Measurements from ENCODE around the gene KRTAP10-11. TPM values are rescaled to one million over a fixed set of nuclear protein-coding genes. Genes with fewer than 3 reads are reported as not detected.
"Not testable (repeated sequence)": the region's sequence is repeated elsewhere in the genome, so short reads cannot be mapped to it uniquely, and the experiment has no call there.

The KRTAP10-11 gene, protein sequence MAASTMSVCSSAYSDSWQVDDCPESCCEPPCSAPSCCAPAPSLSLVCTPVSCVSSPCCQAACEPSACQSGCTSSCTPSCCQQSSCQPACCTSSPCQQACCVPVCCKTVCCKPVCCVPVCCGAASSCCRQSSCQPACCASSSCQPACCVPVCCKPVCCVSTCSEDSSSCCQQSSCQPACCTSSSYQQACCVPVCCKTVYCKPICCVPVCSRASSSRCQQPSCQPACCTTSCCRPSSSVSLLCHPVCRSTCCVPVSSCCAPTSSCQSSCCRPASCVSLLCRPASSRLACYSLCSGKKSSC
- not detected for total RNA-seq

DNA sequence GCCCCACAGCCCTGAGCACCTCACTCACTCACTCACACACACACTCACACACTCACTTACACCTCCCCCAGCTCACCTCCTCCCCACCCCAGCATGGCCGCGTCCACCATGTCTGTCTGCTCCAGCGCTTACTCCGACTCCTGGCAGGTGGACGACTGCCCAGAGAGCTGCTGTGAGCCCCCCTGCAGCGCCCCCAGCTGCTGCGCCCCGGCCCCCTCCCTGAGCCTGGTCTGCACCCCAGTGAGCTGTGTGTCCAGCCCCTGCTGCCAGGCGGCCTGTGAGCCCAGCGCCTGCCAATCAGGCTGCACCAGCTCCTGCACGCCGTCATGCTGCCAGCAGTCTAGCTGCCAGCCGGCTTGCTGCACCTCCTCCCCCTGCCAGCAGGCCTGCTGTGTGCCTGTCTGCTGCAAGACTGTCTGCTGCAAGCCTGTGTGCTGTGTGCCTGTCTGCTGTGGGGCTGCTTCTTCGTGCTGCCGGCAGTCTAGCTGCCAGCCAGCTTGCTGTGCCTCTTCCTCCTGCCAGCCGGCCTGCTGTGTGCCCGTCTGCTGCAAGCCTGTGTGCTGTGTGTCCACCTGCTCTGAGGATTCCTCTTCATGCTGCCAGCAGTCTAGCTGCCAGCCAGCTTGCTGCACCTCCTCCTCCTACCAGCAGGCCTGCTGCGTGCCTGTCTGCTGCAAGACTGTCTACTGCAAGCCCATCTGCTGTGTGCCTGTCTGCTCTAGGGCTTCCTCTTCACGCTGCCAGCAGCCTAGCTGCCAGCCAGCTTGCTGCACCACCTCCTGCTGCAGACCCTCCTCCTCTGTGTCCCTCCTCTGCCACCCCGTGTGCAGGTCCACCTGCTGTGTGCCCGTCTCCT lies at the start of gene KRTAP10-11:
Gene KRTAP10-11, plus strand, starts transcription at position 49 of the 856 bp plus-strand sequence. Its CDS starts 45 bp downstream, at position 94.
- CTCF ChIA-PET, H3K4me1 Mint-ChIP-seq, H3K4me3 Mint-ChIP-seq, ATAC-seq, H3K27me3 Mint-ChIP-seq, DNase-seq, H3K27ac Mint-ChIP-seq: not testable (repeated sequence)
- peaks cover 29% of the 10 kb centered on the region for H3K9me3 Mint-ChIP-seq (ENCODE audit: low read depth)
- H3K36me3 Mint-ChIP-seq = peaks cover 13% of the 10 kb centered on the region

DNA sequence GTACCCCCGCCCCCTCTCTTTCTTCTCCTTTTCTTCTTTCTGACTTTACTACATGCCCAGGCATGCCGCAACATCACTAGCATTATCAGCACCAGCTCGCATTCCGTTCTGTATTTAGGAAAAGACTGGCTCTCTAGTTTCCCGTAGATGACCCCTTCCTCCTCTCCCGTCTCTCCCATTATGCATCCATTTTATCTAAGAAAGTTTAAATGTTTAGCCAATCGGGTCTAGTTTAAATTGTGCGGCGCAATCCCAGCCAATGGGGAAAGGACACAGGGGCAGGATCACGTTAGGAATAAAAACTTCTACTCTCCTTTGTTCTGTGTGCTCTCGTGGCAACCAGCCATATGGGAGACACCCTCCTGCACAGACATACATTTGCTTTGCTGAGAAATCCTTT lies 48.2 kb upstream of the KRTAP10-11 start:
- H3K4me3 Mint-ChIP-seq = no peak overlapping the region
- H3K27me3 Mint-ChIP-seq = peaks cover 2% of the 10 kb centered on the region
- CTCF ChIA-PET = no interaction called here
- H3K9me3 Mint-ChIP-seq (ENCODE audit: low read depth) = no peaks in the 10 kb centered on the region
- ATAC-seq (no peak), DNase-seq (no peak)
- no peaks in the 10 kb centered on the region for H3K36me3 Mint-ChIP-seq
- no peak overlapping the region for H3K27ac Mint-ChIP-seq
- no peaks in the 10 kb centered on the region for H3K4me1 Mint-ChIP-seq

DNA sequence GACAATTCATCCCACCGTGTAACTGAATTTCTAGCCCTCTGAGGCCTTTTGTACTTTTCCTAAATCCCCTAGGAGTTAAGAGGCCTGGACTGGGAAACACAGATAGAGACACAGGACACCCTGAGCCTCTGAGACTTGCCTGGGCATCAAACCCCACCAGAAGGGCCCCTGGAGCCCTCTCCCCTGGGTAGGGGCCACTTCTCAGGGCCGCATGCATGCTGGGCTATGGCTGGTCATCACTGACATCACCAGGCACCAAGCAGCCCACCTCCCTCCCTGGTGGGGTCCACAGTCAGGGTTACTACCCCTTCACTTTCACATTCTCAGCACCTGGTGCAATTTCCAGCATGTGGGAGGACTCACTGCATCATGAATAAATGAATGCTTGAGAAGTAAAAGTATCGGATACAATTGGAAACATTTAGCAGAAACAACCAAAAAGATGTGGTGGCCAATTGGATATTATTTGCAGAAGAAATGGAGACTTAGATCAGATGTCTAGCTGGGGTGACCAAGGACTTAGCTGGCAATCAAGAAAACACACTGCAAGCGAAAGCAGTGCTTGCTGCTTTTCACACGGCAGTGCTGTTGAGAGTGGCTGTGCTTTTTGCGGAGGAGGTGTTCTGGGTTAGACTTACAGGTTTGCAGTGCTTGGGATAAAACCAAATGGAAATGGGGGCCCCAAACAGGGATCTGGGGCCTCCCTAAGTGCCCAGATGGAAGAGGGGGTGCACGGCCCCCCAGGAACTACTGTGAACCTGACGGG lies 46.8 kb upstream of the KRTAP10-11 start:
- H3K27ac Mint-ChIP-seq = no peak overlapping the region
- H3K27me3 Mint-ChIP-seq = peaks cover 10% of the 10 kb centered on the region
- no peaks in the 10 kb centered on the region for H3K9me3 Mint-ChIP-seq (ENCODE audit: low read depth)
- ATAC-seq (no peak), DNase-seq (no peak)
- CTCF ChIA-PET = no interaction called here
- H3K4me1 Mint-ChIP-seq = no peaks in the 10 kb centered on the region
- H3K4me3 Mint-ChIP-seq = no peak overlapping the region
- no peaks in the 10 kb centered on the region for H3K36me3 Mint-ChIP-seq

DNA sequence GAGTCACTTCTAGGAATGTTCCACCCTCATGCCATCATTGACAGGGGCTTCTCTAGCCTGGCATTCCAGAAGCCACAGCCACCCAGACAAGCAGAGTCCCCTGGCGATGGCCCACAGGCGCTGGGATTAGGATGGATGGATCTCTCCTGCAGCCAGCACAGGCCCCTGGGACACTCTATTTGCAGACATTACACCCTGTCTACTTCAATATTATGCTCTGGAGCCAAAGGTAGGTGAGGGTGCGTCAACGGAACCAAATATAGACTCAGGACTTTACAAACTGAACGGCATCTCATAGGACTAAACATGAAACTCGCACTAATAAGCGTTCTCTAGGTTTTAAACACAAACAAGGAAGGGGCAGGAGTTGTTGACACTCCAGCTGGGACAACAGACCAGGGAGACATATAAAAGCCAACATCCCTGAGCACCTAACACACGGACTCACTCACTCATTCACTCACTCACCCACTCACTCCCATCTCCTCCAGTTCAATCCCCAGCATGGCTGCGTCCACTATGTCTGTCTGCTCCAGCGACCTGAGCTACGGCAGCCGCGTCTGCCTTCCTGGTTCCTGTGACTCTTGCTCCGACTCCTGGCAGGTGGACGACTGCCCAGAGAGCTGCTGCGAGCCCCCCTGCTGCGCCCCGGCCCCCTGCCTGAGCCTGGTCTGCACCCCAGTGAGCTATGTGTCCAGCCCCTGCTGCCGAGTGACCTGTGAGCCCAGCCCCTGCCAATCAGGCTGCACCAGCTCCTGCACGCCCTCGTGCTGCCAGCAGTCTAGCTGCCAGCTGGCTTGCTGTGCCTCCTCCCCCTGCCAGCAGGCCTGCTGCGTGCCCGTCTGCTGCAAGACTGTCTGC lies 45.9 kb upstream of the KRTAP10-11 start, which contains the start of gene KRTAP10-7:
Gene KRTAP10-7, plus strand, starts transcription at position 480 of the 861 bp plus-strand sequence. Its CDS starts 25 bp downstream, at position 505.
- CTCF ChIA-PET; H3K9me3 Mint-ChIP-seq (ENCODE audit: low read depth); H3K4me3 Mint-ChIP-seq; DNase-seq; H3K4me1 Mint-ChIP-seq; H3K36me3 Mint-ChIP-seq; ATAC-seq; H3K27ac Mint-ChIP-seq: not testable (repeated sequence)
- H3K27me3 Mint-ChIP-seq = peaks cover 19% of the 10 kb centered on the region

DNA sequence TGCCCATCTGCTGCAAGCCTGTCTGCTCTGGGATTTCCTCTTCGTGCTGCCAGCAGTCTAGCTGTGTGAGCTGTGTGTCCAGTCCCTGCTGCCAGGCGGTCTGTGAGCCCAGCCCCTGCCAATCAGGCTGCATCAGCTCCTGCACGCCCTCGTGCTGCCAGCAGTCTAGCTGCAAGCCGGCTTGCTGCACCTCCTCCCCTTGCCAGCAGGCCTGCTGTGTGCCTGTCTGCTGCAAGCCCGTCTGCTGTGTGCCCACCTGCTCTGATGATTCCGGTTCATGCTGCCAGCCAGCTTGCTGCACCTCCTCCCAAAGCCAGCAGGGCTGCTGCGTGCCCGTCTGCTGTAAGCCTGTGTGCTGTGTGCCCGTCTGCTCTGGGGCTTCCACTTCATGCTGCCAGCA lies 45.1 kb upstream of the KRTAP10-11 start:
- CTCF ChIA-PET; H3K4me3 Mint-ChIP-seq; DNase-seq; H3K36me3 Mint-ChIP-seq; ATAC-seq; H3K9me3 Mint-ChIP-seq (ENCODE audit: low read depth); H3K4me1 Mint-ChIP-seq; H3K27ac Mint-ChIP-seq: not testable (repeated sequence)
- peaks cover 24% of the 10 kb centered on the region for H3K27me3 Mint-ChIP-seq

DNA sequence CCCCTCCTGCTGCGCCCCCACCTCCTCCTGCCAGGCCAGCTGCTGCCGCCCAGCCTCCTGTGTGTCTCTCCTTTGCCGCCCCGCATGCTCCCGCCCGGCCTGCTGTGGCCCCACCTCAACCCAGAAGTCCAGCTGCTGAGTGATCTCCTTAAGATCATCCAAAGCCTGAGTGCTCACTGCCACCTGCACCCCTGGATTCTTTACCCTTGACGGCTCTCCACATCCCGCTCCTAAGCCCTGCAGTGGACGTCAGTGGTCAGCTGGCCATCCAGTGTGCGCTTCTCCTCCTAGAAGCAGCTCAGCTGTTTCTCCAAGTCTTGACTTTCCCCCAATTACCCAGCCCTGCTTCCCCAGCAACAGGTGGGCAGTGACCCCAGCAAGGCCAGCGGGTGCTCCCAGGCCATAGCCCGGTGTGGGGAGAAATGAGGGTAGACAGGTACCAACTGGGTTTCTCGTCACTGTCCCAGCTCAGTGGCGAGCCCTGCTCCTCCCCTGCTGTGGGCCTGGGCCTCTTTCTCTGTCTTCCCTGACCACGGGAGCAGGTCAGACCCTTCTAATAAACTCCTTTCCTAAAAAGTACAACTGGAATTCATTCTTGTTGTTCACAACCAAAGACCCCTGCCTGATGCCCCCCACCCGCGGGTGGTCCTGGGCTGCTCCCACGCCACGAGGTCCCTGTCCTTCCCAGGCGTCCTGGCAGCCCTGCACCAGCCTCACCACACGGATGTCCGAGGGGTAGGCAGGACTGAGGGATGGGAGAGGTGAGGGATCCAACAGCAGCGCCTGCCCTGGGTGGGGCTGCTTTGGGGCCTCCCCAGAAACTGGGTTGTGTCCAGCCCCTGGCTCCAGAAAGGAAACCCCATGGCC lies 44.4 kb upstream of the KRTAP10-11 start:
- DNase-seq (no peak), ATAC-seq (no peak)
- no peaks in the 10 kb centered on the region for H3K9me3 Mint-ChIP-seq (ENCODE audit: low read depth)
- no peak overlapping the region for H3K4me3 Mint-ChIP-seq
- no peaks in the 10 kb centered on the region for H3K4me1 Mint-ChIP-seq
- H3K27ac Mint-ChIP-seq = no peak overlapping the region
- no peaks in the 10 kb centered on the region for H3K36me3 Mint-ChIP-seq
- peaks cover 27% of the 10 kb centered on the region for H3K27me3 Mint-ChIP-seq
- CTCF ChIA-PET = no interaction called here

DNA sequence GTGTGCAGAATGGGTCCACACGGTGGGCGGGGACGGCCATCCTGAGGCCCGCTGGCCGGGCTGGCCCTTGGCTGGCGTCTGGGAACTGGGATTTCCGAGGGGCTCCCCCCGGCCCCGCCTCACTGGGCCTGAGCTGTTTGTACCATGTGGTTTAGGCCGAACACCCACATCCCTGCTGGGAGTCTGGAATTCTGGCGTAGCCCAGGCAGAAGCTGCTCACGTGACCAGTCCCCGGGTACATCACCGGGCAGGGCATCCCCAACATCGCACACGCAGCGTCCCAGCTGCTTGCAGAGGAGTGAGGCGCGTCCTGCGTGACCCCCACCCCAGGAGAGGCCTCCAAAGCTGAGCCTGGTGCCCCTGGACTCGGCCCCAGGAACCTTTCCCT lies 43.8 kb upstream of the KRTAP10-11 start:
- no peak for ATAC-seq
- no peaks in the 10 kb centered on the region for H3K36me3 Mint-ChIP-seq
- CTCF ChIA-PET = no interaction called here
- H3K4me1 Mint-ChIP-seq = no peaks in the 10 kb centered on the region
- no peak overlapping the region for H3K4me3 Mint-ChIP-seq
- no peaks in the 10 kb centered on the region for H3K9me3 Mint-ChIP-seq (ENCODE audit: low read depth)
- H3K27me3 Mint-ChIP-seq = peaks cover 24% of the 10 kb centered on the region
- no peak for DNase-seq
- no peak overlapping the region for H3K27ac Mint-ChIP-seq

DNA sequence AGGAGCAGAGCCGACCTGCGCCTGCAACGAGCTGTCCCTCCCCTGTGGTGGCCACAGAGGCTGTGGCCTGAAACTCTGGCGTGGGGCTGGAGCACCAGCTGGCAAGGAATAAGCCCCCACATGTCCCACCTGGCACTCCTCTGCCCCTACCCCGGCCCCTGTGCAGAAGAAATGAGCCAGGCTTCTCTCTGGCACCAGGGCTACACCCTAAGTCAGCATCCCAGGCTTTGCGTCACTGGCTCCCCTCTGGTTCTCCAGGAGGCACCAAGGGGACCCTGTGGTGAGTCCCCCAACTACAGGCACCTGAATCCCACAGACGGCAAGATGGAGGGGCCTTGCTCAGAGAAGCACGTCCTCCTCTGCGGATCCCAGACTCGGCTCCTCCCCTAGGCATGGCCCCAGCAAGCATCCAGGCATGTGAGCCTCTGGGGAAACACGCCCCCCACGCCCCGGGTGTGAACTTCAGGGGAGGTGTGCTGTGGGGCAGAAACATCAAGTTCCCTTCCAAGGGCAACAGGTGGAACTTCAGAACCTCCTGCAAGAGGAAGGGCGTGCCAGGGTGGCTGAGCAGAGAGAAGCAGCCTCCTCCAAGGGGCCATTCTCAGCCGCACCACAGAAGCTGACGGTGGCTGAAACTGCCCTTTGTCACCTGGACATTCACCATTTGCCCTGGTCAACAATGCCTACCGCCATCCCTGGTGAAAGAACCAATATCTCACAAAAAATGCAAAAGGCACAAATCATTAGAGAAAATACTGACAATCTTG lies 42.9 kb upstream of the KRTAP10-11 start:
- Mint-ChIP-seq H3K4me1 (no peaks in the 10 kb centered on the region), H3K9me3 (ENCODE audit: low read depth) (no peaks in the 10 kb centered on the region), H3K36me3 (no peaks in the 10 kb centered on the region), H3K4me3 (no peak overlapping the region), H3K27me3 (peaks cover 26% of the 10 kb centered on the region), H3K27ac (no peak overlapping the region)
- ATAC-seq (no peak), DNase-seq (no peak)
- CTCF ChIA-PET = no interaction called here

DNA sequence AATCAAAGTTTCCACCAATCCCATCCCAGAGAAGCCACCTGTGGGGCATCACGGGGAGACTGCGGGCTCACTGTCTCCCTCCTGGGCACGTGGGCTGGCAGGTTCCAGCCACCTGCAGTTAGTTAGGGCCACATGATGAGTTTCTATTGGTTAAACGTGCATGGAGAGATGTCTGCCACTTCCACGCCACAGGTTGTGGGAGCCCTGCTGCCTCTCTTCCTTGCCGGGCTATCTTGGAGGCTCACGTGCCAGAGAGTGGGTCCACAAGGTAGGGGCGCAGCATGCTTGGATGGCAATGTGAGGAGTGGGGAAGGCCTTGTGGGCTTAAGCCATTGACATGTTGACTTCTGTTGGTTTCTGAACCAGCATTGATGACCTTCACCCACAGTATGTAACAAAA lies 42.3 kb upstream of the KRTAP10-11 start:
- no peaks in the 10 kb centered on the region for H3K36me3 Mint-ChIP-seq
- no peak overlapping the region for H3K27ac Mint-ChIP-seq
- ATAC-seq (no peak), DNase-seq (no peak)
- peaks cover 1% of the 10 kb centered on the region for H3K9me3 Mint-ChIP-seq (ENCODE audit: low read depth)
- no peak overlapping the region for H3K4me3 Mint-ChIP-seq
- H3K4me1 Mint-ChIP-seq = no peaks in the 10 kb centered on the region
- CTCF ChIA-PET = no interaction called here
- peaks cover 27% of the 10 kb centered on the region for H3K27me3 Mint-ChIP-seq

DNA sequence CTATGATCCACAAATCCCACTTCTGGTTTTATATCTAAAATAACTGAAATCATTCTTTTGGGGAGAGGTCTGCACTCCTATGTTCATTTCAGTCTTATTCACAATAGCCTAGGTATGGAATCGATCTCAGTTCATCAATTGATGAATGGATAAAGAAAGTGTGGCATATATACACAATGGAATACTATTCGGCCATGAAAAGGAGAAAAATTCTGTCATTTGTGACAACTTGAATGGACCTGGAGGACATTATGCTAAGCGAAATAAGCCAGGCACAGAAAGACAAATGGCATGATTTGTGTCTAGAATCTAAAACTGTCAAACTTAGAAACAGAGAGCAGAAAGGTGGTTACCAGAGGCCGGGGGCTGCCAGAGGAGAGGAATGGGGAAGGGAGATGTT lies 39.7 kb upstream of the KRTAP10-11 start:
- Mint-ChIP-seq H3K36me3 (peaks cover 6% of the 10 kb centered on the region), H3K4me3 (no peak overlapping the region), H3K27ac (no peak overlapping the region), H3K27me3 (peaks cover 30% of the 10 kb centered on the region), H3K4me1 (no peaks in the 10 kb centered on the region), H3K9me3 (ENCODE audit: low read depth) (peaks cover 13% of the 10 kb centered on the region)
- ATAC-seq (no peak), DNase-seq (no peak)
- CTCF ChIA-PET = no interaction called here

DNA sequence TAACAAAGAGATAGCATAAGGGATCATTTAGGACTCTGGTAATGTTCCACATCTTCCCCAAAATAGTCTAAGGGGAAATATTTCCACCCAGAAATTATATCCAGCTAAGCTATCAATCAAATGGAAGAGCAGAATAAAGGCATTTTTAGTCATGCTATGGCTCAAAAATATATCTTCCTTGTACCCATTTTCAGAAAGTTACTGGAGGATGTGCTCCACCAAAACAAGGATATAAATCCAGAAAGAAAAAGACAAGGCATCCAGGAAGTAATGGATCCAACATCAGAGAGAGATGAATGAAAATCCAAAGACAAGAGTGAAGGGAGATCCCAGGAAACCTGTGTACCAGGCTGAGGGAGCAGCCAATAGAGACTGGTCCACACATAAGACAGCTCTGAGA lies 37.0 kb upstream of the KRTAP10-11 start:
- no peak overlapping the region for H3K27ac Mint-ChIP-seq
- H3K4me3 Mint-ChIP-seq = no peak overlapping the region
- H3K36me3 Mint-ChIP-seq = peaks cover 6% of the 10 kb centered on the region
- DNase-seq (no peak), ATAC-seq (no peak)
- CTCF ChIA-PET = no interaction called here
- H3K9me3 Mint-ChIP-seq (ENCODE audit: low read depth) = peaks cover 16% of the 10 kb centered on the region
- no peaks in the 10 kb centered on the region for H3K4me1 Mint-ChIP-seq
- peaks cover 23% of the 10 kb centered on the region for H3K27me3 Mint-ChIP-seq

Measured in activated CD8-positive, alpha-beta memory T cell treated with anti-CD3 and anti-CD28 coated beads, Interleukin-2, amount 10 ng/mL, durations not matched to agents 7 days and 5 days (primary cell).